NK-92 (cell line): ENCODE measurements around the gene SERINC5.
"Not testable (repeated sequence)": the region's sequence is repeated elsewhere in the genome, so short reads cannot be mapped to it uniquely, and the experiment has no call there.

Experiments used
- DNase-seq: peaks from one replicate; lab custom pipeline; 2025; ENCODE audit not compliant: unreplicated experiment; lab: John Stamatoyannopoulos, UW

The SERINC5 gene

GRCh38 chr5:80175337-80175736 is 80.5 kb downstream of the SERINC5 start:
- no peak for DNase-seq

- no peak for DNase-seq
Measured at GRCh38 chr5:80174790-80175189, 81.1 kb downstream of the SERINC5 start.

- DNase-seq = no peak
Measured at GRCh38 chr5:80172067-80172695, 83.7 kb downstream of the SERINC5 start.

- DNase-seq = no peak
Measured at GRCh38 chr5:80170117-80170535, 85.7 kb downstream of the SERINC5 start.

GRCh38 chr5:80168388-80169028 is 87.3 kb downstream of the SERINC5 start:
- DNase-seq = no peak

GRCh38 chr5:80165452-80165851 is 90.4 kb downstream of the SERINC5 start:
- DNase-seq = no peak

GRCh38 chr5:80161165-80161564 is 94.7 kb downstream of the SERINC5 start:
- DNase-seq = no peak

GRCh38 chr5:80160242-80160641 is 95.6 kb downstream of the SERINC5 start:
- DNase-seq = no peak

GRCh38 chr5:80159133-80159815 is 96.6 kb downstream of the SERINC5 start:
- DNase-seq = no peak

- DNase-seq = no peak
Measured at GRCh38 chr5:80156156-80156555, 99.7 kb downstream of the SERINC5 start.

- DNase-seq = no peak
Measured at GRCh38 chr5:80154749-80155148, 101.1 kb downstream of the SERINC5 start.

GRCh38 chr5:80154289-80154688 is 101.6 kb downstream of the SERINC5 start:
- not testable (repeated sequence) for DNase-seq

GRCh38 chr5:80153586-80154126 is 102.2 kb downstream of the SERINC5 start:
- no peak for DNase-seq

- no peak for DNase-seq
Measured at GRCh38 chr5:80152778-80153177, 103.1 kb downstream of the SERINC5 start.

GRCh38 chr5:80151890-80152289 is 104.0 kb downstream of the SERINC5 start:
- no peak for DNase-seq

- DNase-seq = no peak
Measured at GRCh38 chr5:80150731-80151130, 105.1 kb downstream of the SERINC5 start.

- DNase-seq = no peak
Measured at GRCh38 chr5:80149161-80149609, 106.7 kb downstream of the SERINC5 start.

GRCh38 chr5:80147119-80147815 is 108.6 kb downstream of the SERINC5 start:
- DNase-seq = no peak

- DNase-seq = no peak
Measured at GRCh38 chr5:80146046-80146445, 109.8 kb downstream of the SERINC5 start.

GRCh38 chr5:80143491-80143890 is 112.4 kb downstream of the SERINC5 start:
- DNase-seq = no peak

GRCh38 chr5:80142996-80143395 is 112.9 kb downstream of the SERINC5 start:
- no peak for DNase-seq
